Type B pancreatic cell (in vitro differentiated cells): ENCODE data around the gene MTA3. TPM values are rescaled to one million over a fixed set of nuclear protein-coding genes. Genes with fewer than 3 reads are reported as not detected.
"Not testable (repeated sequence)": the region's sequence is repeated elsewhere in the genome, so short reads cannot be mapped to it uniquely, and the experiment has no call there.

Experiments
- DNase-seq: peaks from one replicate; pipeline ENCODE4 v3.0.0; 2021; ENCODE audit warnings: mixed read lengths; ENCODE audit not compliant: unreplicated experiment; ENCODE audit errors: extremely low spot score
- H3K27ac Mint-ChIP-seq: 2 replicates; pipeline ENCODE4 v1.8.0; 2021; ENCODE audit warnings: mild to moderate bottlenecking, mixed read lengths
- H3K27me3 Mint-ChIP-seq: 2 replicates; pipeline ENCODE4 v1.8.0; 2021; ENCODE audit warnings: mixed read lengths
- H3K36me3 Mint-ChIP-seq: 2 replicates; pipeline ENCODE4 v1.8.0; 2021; ENCODE audit warnings: mixed read lengths
- H3K4me1 Mint-ChIP-seq: one replicate; pipeline ENCODE4 v1.8.0; 2021; ENCODE audit warnings: mixed read lengths; ENCODE audit not compliant: unreplicated experiment
- H3K4me3 Mint-ChIP-seq: 2 replicates; pipeline ENCODE4 v1.8.0; 2021; ENCODE audit warnings: mild to moderate bottlenecking, mixed read lengths
- H3K9me3 Mint-ChIP-seq: 2 replicates; pipeline ENCODE4 v1.8.0; 2021; ENCODE audit warnings: mixed read lengths
- total RNA-seq: library from RNA; stranded (reverse); gene quantifications from 2 replicates; pipeline ENCODE4 v1.2.1, GENCODE V29; 2021; ENCODE audit warnings: low replicate concordance
- TF ChIP-seq, protein P1 (sequence below): fragments of 200-600 bp; sonication (generic); conservative IDR thresholded peaks from 2 replicates; pipeline ENCODE4 v1.5.0; 2021; ENCODE audit warnings: antibody characterized with exemption, mild to moderate bottlenecking

The MTA3 gene
- total RNA-seq, 1 donor from 2014 or later, result 59.7 TPM

- TF ChIP-seq, protein P1, sequence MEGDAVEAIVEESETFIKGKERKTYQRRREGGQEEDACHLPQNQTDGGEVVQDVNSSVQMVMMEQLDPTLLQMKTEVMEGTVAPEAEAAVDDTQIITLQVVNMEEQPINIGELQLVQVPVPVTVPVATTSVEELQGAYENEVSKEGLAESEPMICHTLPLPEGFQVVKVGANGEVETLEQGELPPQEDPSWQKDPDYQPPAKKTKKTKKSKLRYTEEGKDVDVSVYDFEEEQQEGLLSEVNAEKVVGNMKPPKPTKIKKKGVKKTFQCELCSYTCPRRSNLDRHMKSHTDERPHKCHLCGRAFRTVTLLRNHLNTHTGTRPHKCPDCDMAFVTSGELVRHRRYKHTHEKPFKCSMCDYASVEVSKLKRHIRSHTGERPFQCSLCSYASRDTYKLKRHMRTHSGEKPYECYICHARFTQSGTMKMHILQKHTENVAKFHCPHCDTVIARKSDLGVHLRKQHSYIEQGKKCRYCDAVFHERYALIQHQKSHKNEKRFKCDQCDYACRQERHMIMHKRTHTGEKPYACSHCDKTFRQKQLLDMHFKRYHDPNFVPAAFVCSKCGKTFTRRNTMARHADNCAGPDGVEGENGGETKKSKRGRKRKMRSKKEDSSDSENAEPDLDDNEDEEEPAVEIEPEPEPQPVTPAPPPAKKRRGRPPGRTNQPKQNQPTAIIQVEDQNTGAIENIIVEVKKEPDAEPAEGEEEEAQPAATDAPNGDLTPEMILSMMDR, result no peak
- H3K27me3 Mint-ChIP-seq, result no peaks in the 10 kb centered on the region
- H3K4me1 Mint-ChIP-seq, result peaks cover 26% of the 10 kb centered on the region
- no peak for DNase-seq
- peaks cover 5% of the 10 kb centered on the region for H3K36me3 Mint-ChIP-seq
- H3K27ac Mint-ChIP-seq, result peak overlapping the region; percentile 2
- no peaks in the 10 kb centered on the region for H3K9me3 Mint-ChIP-seq
- no peak overlapping the region for H3K4me3 Mint-ChIP-seq
These were observed 9.6 kb upstream of the MTA3 start for GRCh38 chr2:42558827-42559226.

DNA sequence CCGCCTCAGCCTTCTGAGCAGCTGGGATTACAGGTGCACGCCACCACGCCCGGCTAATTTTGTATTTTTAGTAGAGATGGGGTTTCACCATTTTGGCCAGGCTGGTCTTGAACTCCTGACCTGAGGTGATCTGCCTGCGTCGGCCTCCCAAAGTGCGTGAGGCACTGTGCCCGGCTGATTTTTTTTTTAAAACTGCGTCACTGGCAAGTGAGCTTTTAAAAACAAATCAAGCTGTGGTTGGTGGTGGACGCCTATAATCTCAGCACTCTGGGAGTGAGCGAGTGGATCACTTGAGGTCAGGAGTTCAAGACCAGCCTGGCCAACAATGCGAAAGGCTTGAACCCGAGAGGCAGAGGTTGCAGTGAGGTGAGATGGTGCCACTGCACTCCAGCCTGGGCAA, 8.3 kb upstream of the MTA3 start:
- H3K27me3 Mint-ChIP-seq, H3K4me3 Mint-ChIP-seq, H3K27ac Mint-ChIP-seq, H3K9me3 Mint-ChIP-seq, H3K36me3 Mint-ChIP-seq, DNase-seq: not testable (repeated sequence)
- peaks cover 26% of the 10 kb centered on the region for H3K4me1 Mint-ChIP-seq

- Mint-ChIP-seq H3K27ac (no peak overlapping the region), H3K27me3 (no peaks in the 10 kb centered on the region), H3K4me1 (peaks cover 26% of the 10 kb centered on the region), H3K4me3 (no peak overlapping the region), H3K36me3 (peaks cover 5% of the 10 kb centered on the region), H3K9me3 (no peaks in the 10 kb centered on the region)
- TF ChIP-seq, protein P1, result no peak
- DNase-seq, result no peak
These were observed 7.5 kb upstream of the MTA3 start for GRCh38 chr2:42560899-42561298.

DNA sequence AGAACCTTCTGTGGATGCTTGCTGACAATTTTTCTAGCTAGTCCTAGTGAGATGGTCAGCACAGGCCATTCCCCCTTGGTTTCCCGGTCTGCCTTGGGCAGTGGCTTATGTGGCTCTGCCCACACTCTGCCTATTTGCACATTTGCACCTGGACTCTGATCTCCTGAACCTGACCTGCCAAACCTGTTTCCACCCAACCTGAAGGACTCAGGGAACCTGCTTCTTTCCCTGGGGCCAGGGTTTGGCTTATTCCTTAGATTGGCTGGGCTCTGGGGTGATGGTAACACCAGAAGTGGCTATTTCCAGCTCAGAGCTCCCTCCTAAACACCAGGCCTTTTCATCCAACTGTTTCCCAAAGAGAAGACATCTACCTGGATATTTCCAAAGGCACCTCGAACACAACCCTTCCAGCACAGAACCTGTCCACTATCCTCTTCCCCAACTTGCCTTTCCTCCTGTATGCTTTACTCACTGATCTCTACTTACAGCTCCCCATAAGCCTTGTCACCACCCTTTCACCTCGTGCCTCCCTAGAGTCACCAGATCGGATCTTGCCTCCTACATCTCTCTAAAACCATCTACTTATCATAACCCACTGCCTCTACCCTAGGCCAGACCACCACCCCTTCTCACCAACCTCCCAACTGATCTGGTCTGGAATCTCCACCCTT, 5.8 kb upstream of the MTA3 start:
- Mint-ChIP-seq H3K4me1 (peaks cover 23% of the 10 kb centered on the region), H3K27ac (peak overlapping the region; percentile 52), H3K36me3 (peaks cover 5% of the 10 kb centered on the region), H3K4me3 (peak overlapping the region; percentile 23), H3K9me3 (no peaks in the 10 kb centered on the region), H3K27me3 (no peaks in the 10 kb centered on the region)
- TF ChIP-seq, protein P1, result no peak
- no peak for DNase-seq

GRCh38 chr2:42566025-42566424, 2.4 kb upstream of the MTA3 start:
- Mint-ChIP-seq H3K27me3 (no peaks in the 10 kb centered on the region), H3K36me3 (peaks cover 5% of the 10 kb centered on the region), H3K27ac (no peak overlapping the region), H3K4me1 (peaks cover 34% of the 10 kb centered on the region), H3K4me3 (peak overlapping the region; percentile 30), H3K9me3 (no peaks in the 10 kb centered on the region)
- DNase-seq, result no peak
- TF ChIP-seq, protein P1, result no peak

GRCh38 chr2:42566837-42567321, 1.6 kb upstream of the MTA3 start:
- Mint-ChIP-seq H3K36me3 (peaks cover 5% of the 10 kb centered on the region), H3K9me3 (no peaks in the 10 kb centered on the region), H3K27me3 (no peaks in the 10 kb centered on the region), H3K4me1 (peaks cover 29% of the 10 kb centered on the region), H3K4me3 (peak overlapping the region; percentile 88), H3K27ac (peak overlapping the region; percentile 85)
- TF ChIP-seq, protein P1, result no peak
- no peak for DNase-seq
